Tibial nerve (tissue), 4 donors: ENCODE data around the gene COL2A1. TPM values are rescaled to one million over a fixed set of nuclear protein-coding genes. Genes with fewer than 3 reads are reported as not detected.
A peak's percentile ranks its signal among the peaks of the same experiment; 100 is the strongest.

ENCODE experiments used
- DNase-seq, 2 donors: peaks; one replicate each; pipeline ENCODE4 v3.0.0-alpha.2; 2019; ENCODE audit warnings: low spot score in 2 of 2
- H3K27ac ChIP-seq, 4 donors: fragments of 200-600 bp; sonication (generic) in 3 of 4; one replicate each; pipeline ENCODE4 v1.5.1; 2017 to 2019; ENCODE audit warnings: mild to moderate bottlenecking in 1 of 4
- H3K27me3 ChIP-seq, 2 donors: fragments of 200-600 bp; sonication (generic) in 1 of 2; one replicate each; pipeline versions ENCODE4 v1.5.1 to v1.6.0; 2017 to 2019
- H3K36me3 ChIP-seq, 3 donors: fragments of 200-600 bp; sonication (generic); one replicate each; pipeline ENCODE4 v1.5.1; 2018 to 2019
- H3K4me1 ChIP-seq, 4 donors: fragments of 200-600 bp; sonication (generic) in 3 of 4; one replicate each; pipeline ENCODE4 v1.5.1; 2017 to 2019
- H3K4me3 ChIP-seq, 4 donors: fragments of 200-600 bp; sonication (generic) in 3 of 4; one replicate each; pipeline ENCODE4 v1.5.1; 2017 to 2019; ENCODE audit warnings: mild to moderate bottlenecking in 1 of 4, moderate library complexity in 1 of 4
- H3K9me3 ChIP-seq, 4 donors: fragments of 200-600 bp; sonication (generic) in 3 of 4; one replicate each; pipeline ENCODE4 v1.5.1; 2017 to 2019
- EP300 ChIP-seq, 2 donors: sonication (generic); formaldehyde crosslinking; IDR thresholded peaks; one replicate each; pipeline ENCODE4 v1.6.1; 2017; ENCODE audit warnings: antibody characterized with exemption in 2 of 2, mild to moderate bottlenecking in 1 of 2
- POLR2A ChIP-seq, 2 donors: fragments of 450-650 bp; IDR thresholded peaks; one replicate each; pipeline ENCODE4 v1.6.1; 2017; ENCODE audit warnings: antibody characterized with exemption in 2 of 2, mild to moderate bottlenecking in 2 of 2, moderate library complexity in 2 of 2
- WGBS, 2 donors: methylation state at CpG; one replicate each; pipeline ENCODE4 v1.1.5; 2018; 5-methylcytosine and 5-hydroxymethylcytosine counted together
- total RNA-seq, 4 donors: library from RNA; depleted of rRNA; stranded (reverse); fragments of >200 nt; gene quantifications; one replicate each; pipeline ENCODE4 v1.1.0, GENCODE V29; 2016
- TF ChIP-seq, protein P1 (sequence below), 5 experiments: fragments of 200-600 bp in 3 of 5; fragments of 450-650 bp in 2 of 5; sonication (generic) in 3 of 5; IDR thresholded peaks; one replicate each; pipeline ENCODE4 v1.5.1; 2016 to 2019; ENCODE audit warnings: antibody characterized with exemption in 5 of 5, mild to moderate bottlenecking in 3 of 5, moderate library complexity in 2 of 5

The COL2A1 gene
- total RNA-seq, 4 donors from 2014 or later, result not detected

- TF ChIP-seq POLR2A (IDR thresholded peaks at IDR 0.05), result no peak
- no peak for TF ChIP-seq EP300 (IDR thresholded peaks at IDR 0.05)
- TF ChIP-seq, protein P1, sequence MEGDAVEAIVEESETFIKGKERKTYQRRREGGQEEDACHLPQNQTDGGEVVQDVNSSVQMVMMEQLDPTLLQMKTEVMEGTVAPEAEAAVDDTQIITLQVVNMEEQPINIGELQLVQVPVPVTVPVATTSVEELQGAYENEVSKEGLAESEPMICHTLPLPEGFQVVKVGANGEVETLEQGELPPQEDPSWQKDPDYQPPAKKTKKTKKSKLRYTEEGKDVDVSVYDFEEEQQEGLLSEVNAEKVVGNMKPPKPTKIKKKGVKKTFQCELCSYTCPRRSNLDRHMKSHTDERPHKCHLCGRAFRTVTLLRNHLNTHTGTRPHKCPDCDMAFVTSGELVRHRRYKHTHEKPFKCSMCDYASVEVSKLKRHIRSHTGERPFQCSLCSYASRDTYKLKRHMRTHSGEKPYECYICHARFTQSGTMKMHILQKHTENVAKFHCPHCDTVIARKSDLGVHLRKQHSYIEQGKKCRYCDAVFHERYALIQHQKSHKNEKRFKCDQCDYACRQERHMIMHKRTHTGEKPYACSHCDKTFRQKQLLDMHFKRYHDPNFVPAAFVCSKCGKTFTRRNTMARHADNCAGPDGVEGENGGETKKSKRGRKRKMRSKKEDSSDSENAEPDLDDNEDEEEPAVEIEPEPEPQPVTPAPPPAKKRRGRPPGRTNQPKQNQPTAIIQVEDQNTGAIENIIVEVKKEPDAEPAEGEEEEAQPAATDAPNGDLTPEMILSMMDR (IDR thresholded peaks at IDR 0.05), result no peak
- H3K4me3 ChIP-seq, result no peak overlapping the region
- H3K27ac ChIP-seq, result no peak overlapping the region
- no peaks in the 10 kb centered on the region for H3K36me3 ChIP-seq
- peaks cover 0 to 4% (median 0%) of the 10 kb centered on the region in 4 donors for H3K4me1 ChIP-seq
- WGBS, 2 donors, result 80 to 88% methylated on average over 8 of the region's 8 CpGs
- no peak for DNase-seq
- H3K27me3 ChIP-seq, result no peaks in the 10 kb centered on the region
- H3K9me3 ChIP-seq, result no peaks in the 10 kb centered on the region
Observed at GRCh38 chr12:47954058-47954457, 50.2 kb downstream of the COL2A1 start.

DNA sequence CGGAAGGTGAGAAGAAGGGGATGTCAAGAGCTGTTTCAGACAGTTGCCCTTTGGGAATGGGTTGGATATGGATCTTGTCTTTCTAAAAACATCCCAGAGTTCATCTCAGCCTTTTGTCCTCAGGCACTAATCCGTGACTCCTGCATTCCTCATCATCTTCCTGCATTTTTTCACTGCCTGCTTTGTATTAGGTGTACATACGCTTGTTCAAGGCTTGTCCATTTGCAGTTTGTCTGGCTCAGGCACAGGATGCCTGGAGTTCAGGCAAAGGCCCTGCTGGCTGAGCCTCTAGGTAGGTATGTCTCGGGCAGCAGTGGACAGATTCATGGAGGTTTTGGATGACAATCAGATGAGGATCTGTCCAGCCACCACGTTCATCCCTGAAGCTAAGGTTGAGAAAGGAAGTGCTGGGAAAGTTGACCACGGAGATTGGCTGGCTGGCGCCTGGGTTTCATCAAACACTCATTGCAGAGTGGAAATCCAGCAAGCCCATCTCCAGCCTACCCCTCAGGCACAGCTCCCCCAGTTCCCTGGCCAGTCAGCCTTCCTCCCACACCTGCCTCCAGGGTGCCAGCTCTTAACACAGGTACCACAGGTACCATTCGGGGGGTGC, 53.3 kb downstream of the COL2A1 start:
- Histone ChIP-seq H3K4me3 (no peak overlapping the region), H3K9me3 (no peaks in the 10 kb centered on the region), H3K4me1 (peaks cover 0 to 15% (median 0%) of the 10 kb centered on the region in 4 donors), H3K27me3 (no peaks in the 10 kb centered on the region), H3K36me3 (no peaks in the 10 kb centered on the region), H3K27ac (no peak overlapping the region)
- TF ChIP-seq EP300 (IDR thresholded peaks at IDR 0.05) (no peak), POLR2A (IDR thresholded peaks at IDR 0.05) (no peak)
- TF ChIP-seq, protein P1 (IDR thresholded peaks at IDR 0.05), result no peak
- no peak for DNase-seq
- 73 to 82% methylated on average over 8 of the region's 8 CpGs for WGBS, 2 donors

DNA sequence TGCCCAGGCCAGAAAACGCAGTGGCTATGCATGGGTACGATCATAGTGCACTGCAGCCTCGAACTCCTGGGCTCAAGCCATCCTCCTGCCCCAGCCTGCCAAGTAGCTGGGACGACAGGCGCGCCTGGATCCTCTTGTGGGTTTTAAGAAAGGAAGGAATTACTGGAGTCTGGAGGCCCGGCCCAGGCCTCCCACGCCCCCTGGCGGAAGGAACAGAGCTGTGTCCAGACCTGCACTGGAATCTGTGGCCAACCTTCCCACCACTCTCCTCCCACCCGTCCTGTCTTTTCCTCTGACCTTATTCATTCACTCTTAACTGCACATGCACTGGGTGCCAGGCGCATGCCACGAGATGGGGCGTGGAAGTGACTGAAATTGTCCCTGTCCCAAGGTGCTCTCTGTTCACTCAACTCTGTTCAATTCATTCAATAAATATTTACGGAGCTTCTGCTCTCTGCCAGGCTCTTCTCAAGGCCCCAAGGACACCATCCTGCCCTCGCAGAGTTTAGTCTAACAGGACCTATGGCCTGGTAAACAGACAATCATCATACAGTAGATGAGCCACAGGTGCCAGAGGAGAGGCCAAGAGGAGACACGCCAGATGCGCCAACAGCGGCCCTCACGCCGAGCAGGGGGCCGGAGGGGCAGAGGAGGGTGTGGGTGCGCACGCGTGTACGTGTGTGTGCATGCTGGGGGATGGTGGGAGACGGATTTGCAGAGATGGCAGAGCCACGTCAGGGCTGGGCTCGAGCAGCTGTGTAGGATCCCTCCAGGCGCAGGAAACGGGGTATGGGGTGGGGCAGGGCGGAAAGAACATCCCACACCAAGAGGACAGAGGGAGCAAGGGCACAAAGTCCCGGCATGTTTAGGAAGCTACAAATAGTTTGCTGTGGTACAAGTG, 54.6 kb downstream of the COL2A1 start:
- TF ChIP-seq, protein P1 (IDR thresholded peaks at IDR 0.05), result peak; percentile 60 to 78 (median 73)
- no peak for TF ChIP-seq POLR2A (IDR thresholded peaks at IDR 0.05)
- Histone ChIP-seq H3K27me3 (no peaks in the 10 kb centered on the region), H3K4me3 (no peak overlapping the region), H3K4me1 (peaks cover 0 to 15% (median 0%) of the 10 kb centered on the region in 4 donors), H3K36me3 (no peaks in the 10 kb centered on the region), H3K27ac (no peak overlapping the region), H3K9me3 (no peaks in the 10 kb centered on the region)
- WGBS, 2 donors, result 55 to 58% methylated on average over 32 of the region's 32 CpGs
- DNase-seq, result peak; percentile 32 to 51

DNA sequence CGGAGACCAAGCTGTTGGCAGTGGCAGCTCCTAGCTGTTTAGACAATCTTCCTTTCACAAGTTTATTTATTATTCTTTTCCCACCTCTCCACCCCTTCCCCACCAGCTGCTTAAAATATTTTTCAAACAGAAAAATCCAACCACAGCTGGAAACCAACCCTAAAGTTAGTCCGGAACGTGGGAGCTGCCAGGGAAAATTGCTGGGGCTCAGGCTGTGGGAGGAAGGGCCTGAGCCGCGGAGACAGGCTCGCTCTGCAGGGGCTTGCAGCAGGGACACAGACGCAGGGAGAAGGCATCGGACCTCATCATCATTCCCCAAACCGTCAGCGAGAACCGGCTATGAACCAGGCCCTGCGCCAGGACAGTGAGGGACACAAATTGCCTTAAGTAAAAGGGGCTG, 56.9 kb downstream of the COL2A1 start:
- Histone ChIP-seq H3K27ac (no peak overlapping the region), H3K27me3 (peaks cover 0 to 9% of the 10 kb centered on the region in 2 donors), H3K4me1 (peaks cover 0 to 20% (median 0%) of the 10 kb centered on the region in 4 donors), H3K36me3 (no peaks in the 10 kb centered on the region), H3K9me3 (no peaks in the 10 kb centered on the region), H3K4me3 (no peak overlapping the region)
- WGBS, 2 donors, result 61 to 62% methylated on average over 12 of the region's 12 CpGs
- DNase-seq, result no peak
- TF ChIP-seq, protein P1 (IDR thresholded peaks at IDR 0.05), result no peak
- TF ChIP-seq EP300 (IDR thresholded peaks at IDR 0.05), result no peak
- TF ChIP-seq POLR2A (IDR thresholded peaks at IDR 0.05), result no peak
